Erythroblast (primary cell): ENCODE data around the gene RPGRIP1L.

Experiments
- GATA1 ChIP-seq: IDR thresholded peaks from 2 replicates; pipeline ENCODE4 v1.6.1; 2011; ENCODE audit warnings: low read depth, mild to moderate bottlenecking, control low read depth, low read length, moderate library complexity
- POLR2A ChIP-seq: IDR thresholded peaks from 2 replicates; pipeline ENCODE4 v1.6.1; 2011; ENCODE audit warnings: mild to moderate bottlenecking, low read length

DNA sequence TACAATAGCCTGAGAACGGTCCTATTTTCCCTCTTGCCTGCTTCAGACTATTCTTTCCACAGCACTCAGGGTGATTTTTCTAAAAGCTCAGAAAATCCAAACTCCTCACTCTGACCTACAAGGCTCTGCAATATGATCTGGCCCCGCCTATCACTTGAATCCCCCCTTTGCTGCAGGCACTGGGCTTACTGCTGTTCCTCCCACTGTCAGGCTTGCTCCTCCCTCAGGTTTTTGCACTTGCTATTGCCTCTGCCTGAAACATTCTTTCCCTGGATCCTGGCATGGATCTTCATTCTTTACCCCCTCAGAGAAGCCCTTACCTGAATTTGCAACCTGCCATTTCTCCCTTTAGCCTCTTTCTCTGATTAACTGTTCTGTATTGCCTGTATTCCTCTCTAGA is 52.3 kb downstream of the RPGRIP1L start:
- TF ChIP-seq POLR2A (no peak), GATA1 (no peak)
